H1 (cell line): ENCODE measurements around the gene TPP1.

Source experiments
- CEBPB ChIP-seq: IDR thresholded peaks from 2 replicates; pipeline ENCODE4 v1.6.1; 2012; ENCODE audit warnings: low read depth, low read length
- CREB1 ChIP-seq: IDR thresholded peaks from 2 replicates; pipeline ENCODE4 v1.6.1; 2012; ENCODE audit warnings: inconsistent platforms
- EZH2 ChIP-seq: fragments of 200-600 bp; sonication (generic); IDR thresholded peaks from 2 replicates; pipeline ENCODE4 v1.7.1; 2012; ENCODE audit warnings: low read depth, mild to moderate bottlenecking, moderate library complexity, low read length, inconsistent platforms; ENCODE audit not compliant: severe bottlenecking
- GABPA ChIP-seq: IDR thresholded peaks from 2 replicates; pipeline ENCODE4 v1.6.1; 2011; ENCODE audit warnings: mild to moderate bottlenecking, low read length, moderate library complexity, borderline replicate concordance; ENCODE audit not compliant: insufficient read depth
- HDAC2 ChIP-seq, 2 experiments: fragments of 300-600 bp in 1 of 2; sonication (generic) in 1 of 2; IDR thresholded peaks; 2 replicates each; pipeline ENCODE4 v1.6.1; 2011 to 2012; ENCODE audit warnings: low read depth in 2 of 2, low read length in 2 of 2, mild to moderate bottlenecking in 2 of 2, moderate library complexity in 2 of 2, borderline replicate concordance in 1 of 2, inconsistent platforms in 1 of 2
- JUN ChIP-seq: IDR thresholded peaks from 2 replicates; pipeline ENCODE4 v1.6.1; 2011; ENCODE audit warnings: low read depth, mild to moderate bottlenecking, improper control_type of control experiment, low read length
- POLR2AphosphoS5 ChIP-seq: IDR thresholded peaks from 2 replicates; pipeline ENCODE4 v1.6.1; 2011; ENCODE audit warnings: low read depth, low read length
- SP1 ChIP-seq: IDR thresholded peaks from 2 replicates; pipeline ENCODE4 v1.6.1; 2011; ENCODE audit warnings: low read depth, low read length
- YY1 ChIP-seq: IDR thresholded peaks from 2 replicates; pipeline ENCODE4 v1.6.1; 2011; ENCODE audit warnings: low read depth, mild to moderate bottlenecking, low read length
- TF ChIP-seq, protein P1 (sequence below), 3 experiments: IDR thresholded peaks; 1 replicate in 2 of 3; 2 replicates in 1 of 3; pipeline versions ENCODE4 v1.5.1 to v1.6.1; 2011; ENCODE audit warnings: low read length in 3 of 3, mild to moderate bottlenecking in 3 of 3, inconsistent platforms in 2 of 3, low read depth in 1 of 3, moderate library complexity in 1 of 3; ENCODE audit not compliant: insufficient read depth in 1 of 3; ENCODE audit errors: control extremely low read depth in 1 of 3

DNA sequence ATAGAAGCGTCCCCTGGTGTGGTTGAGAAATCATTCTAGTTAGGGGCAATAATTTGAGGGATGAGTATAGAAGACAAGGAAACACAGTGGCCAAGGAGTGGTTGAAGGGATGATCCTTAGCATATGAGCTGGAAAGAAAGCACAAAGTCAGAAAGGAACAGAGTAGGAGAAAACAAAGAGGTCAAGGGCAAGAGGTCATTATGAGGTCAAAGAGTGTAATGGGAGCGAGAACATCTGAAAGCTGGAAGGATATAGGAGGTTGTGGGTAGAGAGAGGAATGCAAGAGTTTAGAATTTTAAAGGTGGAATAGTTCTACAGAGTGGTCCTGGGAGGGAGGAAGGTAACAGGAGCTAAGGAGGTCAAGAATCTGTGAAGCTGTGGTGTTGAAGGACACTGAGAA, 34.4 kb upstream of the TPP1 start:
- no peak for TF ChIP-seq JUN
- TF ChIP-seq CREB1 = no peak
- no peak for TF ChIP-seq CEBPB
- no peak for TF ChIP-seq EZH2
- TF ChIP-seq, protein P1, sequence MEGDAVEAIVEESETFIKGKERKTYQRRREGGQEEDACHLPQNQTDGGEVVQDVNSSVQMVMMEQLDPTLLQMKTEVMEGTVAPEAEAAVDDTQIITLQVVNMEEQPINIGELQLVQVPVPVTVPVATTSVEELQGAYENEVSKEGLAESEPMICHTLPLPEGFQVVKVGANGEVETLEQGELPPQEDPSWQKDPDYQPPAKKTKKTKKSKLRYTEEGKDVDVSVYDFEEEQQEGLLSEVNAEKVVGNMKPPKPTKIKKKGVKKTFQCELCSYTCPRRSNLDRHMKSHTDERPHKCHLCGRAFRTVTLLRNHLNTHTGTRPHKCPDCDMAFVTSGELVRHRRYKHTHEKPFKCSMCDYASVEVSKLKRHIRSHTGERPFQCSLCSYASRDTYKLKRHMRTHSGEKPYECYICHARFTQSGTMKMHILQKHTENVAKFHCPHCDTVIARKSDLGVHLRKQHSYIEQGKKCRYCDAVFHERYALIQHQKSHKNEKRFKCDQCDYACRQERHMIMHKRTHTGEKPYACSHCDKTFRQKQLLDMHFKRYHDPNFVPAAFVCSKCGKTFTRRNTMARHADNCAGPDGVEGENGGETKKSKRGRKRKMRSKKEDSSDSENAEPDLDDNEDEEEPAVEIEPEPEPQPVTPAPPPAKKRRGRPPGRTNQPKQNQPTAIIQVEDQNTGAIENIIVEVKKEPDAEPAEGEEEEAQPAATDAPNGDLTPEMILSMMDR (IDR thresholded peaks at IDR 0.05; ENCODE audit: control extremely low read depth in 1 of 3, insufficient read depth in 1 of 3, low read depth in 1 of 3, low read length in 3 of 3) = no peak
- TF ChIP-seq GABPA = no peak
- TF ChIP-seq SP1 = no peak
- no peak for TF ChIP-seq YY1
- TF ChIP-seq POLR2AphosphoS5 = no peak
- TF ChIP-seq HDAC2 (IDR thresholded peaks at IDR 0.05; ENCODE audit: borderline replicate concordance in 1 of 2, low read depth in 2 of 2, low read length in 2 of 2) = no peak
